GM03348 (cell line): ENCODE data around the gene LHX2.
"Not testable (repeated sequence)": the region's sequence is repeated elsewhere in the genome, so short reads cannot be mapped to it uniquely, and the experiment has no call there.

Experiments
- DNase-seq: peaks from one replicate; pipeline ENCODE4 v3.0.0; 2012; ENCODE audit warnings: low spot score

Gene LHX2, protein sequence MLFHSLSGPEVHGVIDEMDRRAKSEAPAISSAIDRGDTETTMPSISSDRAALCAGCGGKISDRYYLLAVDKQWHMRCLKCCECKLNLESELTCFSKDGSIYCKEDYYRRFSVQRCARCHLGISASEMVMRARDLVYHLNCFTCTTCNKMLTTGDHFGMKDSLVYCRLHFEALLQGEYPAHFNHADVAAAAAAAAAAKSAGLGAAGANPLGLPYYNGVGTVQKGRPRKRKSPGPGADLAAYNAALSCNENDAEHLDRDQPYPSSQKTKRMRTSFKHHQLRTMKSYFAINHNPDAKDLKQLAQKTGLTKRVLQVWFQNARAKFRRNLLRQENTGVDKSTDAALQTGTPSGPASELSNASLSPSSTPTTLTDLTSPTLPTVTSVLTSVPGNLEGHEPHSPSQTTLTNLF

DNA sequence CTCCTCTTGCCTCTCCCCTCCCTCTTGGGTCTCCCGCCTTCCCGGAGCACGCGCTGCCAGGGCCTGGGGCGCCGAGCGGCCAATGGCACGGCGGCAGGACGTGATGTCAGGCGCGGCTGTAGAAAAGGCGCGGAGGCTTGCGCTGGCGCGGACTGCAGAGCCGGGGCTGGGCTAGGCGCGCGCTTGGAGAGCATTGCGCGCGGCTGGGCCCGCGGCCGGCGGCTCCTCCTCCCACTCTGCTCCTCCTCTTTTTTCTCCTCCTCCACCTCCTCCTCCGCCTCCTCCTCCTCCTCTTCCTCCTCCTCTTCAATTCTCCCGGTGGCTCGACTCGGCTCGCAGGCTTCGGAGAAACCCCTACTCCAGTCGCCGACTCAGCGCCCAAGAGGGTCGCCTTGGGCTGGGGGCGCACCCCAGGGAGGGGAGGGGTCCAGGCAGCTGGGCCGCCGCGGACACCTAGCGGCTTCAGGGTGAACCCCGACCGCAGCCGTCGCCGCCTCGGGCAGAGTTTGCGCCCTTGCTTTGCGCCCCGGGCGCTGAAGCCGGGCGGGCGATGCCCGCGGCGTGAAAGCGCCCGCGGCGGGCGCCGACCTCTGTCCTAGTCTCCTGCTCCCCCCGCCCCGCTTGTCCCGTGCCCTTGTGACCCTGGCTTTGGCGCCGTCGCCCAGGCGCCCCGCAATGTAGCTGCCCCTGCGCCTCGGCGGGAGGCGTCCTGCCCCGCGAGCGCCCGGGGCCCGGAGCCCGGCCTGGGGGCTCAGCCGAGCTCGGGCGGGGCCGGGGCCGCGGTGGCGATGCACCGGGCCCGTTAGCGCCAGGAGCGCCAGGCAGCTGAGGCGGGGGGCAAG is at the start of gene LHX2:
LHX2 (plus strand) TSS at position 309 of the 842 bp plus-strand sequence. CDS start 581 bp downstream, outside the sequence.
- DNase-seq: peak; percentile 82

DNA sequence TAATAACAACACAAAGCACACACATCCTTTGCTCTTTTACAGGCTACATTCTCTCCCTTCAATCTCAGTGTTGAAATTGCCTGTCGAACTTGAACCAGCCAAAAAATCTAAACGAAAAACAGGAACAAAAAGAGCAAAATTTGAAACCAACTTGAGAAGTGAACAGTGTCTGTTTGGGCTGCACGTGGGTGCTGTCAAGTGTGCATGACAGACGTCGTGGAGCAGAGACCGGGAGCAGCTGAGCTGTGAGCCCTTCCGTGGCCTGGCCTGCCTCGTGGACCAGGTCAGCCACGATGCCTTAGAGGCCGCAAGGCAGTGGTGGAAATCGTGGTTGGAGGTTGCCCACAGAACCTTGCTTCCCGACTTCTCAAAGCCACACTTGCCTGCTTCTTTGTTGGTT is 46.8 kb upstream of the LHX2 start:
- no peak for DNase-seq

DNA sequence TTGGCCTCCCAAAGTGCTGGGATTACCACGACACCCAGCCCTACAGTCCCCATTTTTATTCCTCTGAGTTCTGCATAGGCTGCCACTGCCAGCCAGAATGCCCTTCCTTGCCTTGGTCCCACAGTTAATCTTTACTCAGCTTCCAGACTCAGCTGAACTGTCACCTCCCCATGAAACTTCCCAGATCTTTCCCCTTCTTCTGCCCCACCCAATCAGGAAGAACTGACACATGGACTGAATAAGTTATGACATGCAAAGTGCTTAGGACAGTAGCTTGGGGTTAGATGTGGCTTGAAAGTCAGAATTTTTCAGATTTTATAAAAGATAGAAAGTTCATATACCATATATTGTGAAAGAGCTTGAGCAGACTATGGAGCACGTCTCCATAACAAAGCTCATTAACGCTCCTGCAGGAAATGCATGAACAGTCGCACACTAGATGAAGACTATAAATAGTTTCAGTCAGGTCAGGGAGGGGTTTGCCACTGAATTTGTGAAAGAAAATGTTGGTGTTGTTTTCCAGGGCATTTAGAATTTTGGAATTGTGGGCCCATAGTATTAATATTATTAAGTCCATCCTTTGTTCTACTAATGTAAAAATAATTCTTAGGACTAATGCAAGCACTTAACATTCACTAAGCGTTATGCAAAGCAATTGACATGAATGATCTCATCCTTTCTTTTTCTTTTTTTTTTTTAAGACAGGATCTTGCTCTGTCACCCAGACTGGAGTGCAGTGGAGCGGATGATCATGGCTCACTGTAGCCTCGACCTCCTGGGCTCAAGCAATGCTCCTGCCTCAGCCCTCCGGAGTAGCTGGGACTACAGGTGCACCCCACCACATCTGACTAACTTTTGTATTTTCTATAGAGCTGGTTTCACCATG is 45.5 kb upstream of the LHX2 start:
- no peak for DNase-seq

DNA sequence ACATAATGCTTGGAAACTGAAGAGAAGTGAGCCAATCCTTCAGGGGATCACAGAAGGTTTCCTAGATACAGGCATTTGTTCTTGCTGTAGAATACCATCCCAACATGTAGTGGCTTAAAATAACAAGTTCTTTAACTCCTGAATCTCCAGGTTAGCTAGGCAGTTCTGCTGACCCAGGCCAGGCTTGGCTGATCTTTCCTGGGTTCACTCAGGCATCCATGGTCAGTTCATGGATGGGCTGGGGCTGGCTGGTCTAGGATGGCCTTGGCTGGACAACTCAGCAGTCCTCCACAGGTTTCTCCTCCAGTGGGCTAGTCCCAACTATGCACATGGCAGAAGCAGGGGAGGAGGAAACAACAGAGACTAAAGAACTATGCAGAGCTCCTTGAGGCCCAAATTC is 44.2 kb upstream of the LHX2 start:
- DNase-seq: no peak

DNA sequence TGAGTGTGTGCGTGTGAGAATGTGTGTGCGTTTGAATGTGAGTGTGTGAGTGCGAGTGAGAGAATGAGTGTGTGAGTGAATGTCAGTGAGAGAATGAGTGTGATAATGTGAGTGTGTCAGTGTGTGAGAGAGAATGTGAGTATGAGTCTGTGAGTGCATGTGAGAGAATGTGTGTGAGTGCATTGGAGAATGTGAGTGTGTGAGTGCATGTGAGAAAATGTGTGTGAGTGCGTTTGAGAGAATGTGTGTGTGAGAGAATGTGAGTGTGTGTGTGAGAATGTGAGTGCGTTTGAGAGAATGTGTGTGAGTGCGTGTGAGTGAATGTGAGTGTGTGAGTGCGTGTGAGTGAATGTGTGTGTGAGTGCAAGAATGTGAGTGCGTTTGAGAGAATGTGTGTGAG is 39.0 kb upstream of the LHX2 start:
- DNase-seq: no peak

DNA sequence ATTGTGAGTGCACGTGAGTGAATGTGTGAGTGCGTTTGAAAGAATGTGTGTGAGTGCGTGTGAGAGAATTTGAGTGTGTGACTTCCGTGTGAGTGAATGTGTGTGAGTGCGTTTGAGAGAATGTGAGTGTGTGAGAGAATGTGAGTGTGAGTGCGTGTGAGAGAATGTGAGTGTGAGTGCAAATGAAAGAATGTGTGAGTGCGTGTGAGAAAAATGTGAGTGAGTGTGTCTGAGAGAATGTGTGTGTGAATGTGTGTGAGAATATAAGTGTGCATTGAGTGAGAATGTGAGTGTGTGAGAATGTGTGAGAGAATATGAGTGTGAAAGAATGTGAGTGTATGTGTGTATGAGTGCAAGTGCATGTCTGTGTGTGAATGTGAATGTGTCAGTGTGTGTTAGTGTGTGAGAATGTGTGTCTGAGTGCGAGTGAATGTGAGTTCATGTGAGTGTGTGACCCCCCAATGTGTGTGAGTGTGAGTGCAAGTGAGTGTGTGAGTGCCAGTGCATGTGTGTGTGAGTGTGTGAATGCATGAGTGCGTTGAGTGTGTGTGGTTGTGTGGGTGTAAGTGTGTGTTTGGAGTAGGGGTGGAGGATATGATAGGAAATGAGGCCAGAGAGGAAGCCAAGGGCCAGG is 37.9 kb upstream of the LHX2 start:
- no peak for DNase-seq

DNA sequence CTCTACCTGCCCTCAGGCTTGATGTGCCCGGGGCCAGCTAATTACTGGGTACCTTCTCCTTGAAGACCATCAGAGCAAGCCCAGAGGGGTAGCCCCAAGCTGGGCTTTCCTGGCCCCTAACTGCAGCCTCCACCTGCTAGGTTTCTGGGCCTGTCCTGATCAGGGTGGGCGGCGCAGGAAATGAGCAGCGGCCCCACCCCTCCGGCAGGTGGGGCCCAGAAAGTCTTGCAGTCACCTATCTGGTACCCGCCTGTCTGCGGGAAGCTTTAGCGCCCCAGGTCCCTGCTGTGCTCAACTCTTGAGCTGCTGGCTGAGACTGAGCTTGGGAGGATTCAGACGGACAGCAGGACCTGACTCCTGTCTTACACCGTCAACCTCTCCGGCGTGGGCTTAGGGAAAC is 37.1 kb upstream of the LHX2 start:
- no peak for DNase-seq

DNA sequence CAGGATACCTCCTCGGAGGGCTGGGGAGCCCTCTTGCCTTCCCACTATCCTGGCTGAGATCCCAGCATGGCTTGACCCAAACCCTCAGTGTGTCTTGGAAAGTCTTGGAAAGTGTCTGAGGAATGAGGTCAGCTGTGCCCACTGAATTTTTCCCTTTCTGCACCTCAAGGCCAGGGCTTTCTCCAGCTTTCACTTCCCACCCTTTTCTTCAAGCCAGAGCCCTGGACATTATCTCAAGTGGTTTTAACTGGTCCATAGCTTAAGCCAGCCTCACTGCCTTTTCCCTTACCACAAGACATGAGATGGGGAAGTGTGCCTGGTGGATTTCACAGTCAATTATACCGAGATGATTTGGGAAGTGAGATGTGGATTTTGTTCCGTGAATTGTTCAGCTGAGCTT is 35.7 kb upstream of the LHX2 start:
- DNase-seq: no peak

DNA sequence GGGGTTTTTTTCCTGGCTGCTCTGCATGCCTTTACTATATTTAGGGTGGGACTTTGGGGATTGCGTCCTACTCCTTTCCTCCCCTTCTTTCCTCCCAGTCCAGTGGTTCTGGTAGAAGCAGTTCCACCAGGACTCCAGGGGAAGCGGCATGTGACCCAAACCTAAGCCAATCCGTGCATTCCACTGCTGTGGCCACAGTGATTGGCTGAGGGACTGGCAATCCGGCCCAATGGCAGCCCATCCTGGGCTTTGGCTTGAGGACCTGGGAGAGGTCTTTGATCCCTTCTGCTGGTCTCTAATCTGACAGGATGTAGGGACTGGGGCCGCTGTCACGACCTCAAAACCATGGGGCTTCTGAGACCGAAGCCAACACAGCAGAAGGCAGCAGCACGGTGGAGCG is 35.0 kb upstream of the LHX2 start:
- DNase-seq: not testable (repeated sequence)

DNA sequence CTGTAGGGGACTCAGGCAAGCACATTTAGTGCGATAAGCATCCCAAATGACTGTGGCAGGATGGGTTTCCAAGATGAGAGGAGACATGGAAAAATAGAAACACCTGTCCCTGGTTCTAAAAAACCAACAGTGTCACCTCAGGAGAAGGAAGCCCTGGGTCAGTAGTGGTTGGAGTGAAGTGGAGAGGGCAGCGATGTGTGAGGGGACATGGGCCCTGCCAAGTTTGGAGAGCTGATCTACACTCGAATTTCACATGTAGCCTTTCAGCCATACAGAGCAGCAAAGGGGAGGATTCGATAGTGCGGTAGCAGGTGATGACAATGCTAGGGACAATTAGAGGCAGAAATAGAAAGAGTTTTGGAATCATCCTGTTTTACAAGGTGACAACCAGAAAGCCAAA is 32.6 kb upstream of the LHX2 start:
- no peak for DNase-seq

DNA sequence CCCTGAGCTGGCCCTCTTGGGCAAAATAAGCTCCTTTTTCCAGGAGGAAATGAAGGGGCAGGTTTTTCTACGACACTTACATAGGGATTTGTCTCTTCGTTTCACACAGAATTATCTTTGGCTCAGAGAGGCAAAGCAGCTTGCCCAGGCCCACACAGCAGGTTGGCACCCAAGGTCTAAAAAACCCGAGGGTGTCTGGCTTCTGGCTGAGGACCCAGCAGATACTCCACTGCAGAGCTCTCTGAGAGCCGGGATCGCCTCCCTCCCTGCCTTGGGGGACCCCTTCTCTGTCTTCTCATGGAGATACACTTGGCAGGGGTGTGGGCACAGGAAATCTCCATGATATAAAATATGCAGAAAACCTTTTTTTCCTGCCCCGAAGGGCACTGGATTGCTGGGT is 29.0 kb upstream of the LHX2 start:
- no peak for DNase-seq

DNA sequence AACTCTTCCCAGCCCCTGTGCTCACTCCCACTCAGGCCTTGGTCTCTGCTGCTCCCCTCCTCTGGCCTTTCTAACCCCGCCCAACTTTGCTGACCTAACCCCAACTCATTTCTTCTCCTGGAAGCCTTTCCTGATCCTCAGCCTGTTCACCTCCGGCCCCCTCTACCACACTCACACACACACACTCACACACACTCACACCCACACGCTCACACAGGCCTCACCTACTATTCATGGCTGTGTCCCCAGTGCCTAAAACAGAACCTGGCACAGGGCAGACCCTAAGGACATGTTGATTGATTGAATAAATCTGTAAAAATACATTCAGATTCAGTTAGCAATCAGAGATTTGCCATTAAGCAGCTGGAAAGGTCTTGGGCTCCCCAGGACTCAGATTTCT is 28.5 kb upstream of the LHX2 start:
- DNase-seq: no peak

DNA sequence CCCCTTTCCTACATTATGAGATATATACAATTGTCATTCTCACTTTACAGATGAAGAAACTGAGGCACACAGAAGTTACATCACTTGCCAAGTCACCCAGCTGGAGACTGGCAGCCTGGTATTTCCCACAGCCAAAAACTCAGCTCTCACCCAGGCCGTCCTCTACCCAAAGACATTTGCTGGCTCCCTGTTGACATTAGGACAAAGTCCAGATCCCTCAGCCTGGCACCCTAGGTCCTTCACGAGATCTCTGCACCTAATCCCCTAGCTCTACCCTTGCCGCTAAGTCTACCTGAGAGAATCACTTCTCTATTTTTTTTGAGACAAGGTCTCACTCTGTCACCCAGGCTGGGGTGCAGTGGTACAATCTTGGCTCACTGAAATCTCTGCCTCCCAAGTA is 26.8 kb upstream of the LHX2 start:
- DNase-seq: no peak

DNA sequence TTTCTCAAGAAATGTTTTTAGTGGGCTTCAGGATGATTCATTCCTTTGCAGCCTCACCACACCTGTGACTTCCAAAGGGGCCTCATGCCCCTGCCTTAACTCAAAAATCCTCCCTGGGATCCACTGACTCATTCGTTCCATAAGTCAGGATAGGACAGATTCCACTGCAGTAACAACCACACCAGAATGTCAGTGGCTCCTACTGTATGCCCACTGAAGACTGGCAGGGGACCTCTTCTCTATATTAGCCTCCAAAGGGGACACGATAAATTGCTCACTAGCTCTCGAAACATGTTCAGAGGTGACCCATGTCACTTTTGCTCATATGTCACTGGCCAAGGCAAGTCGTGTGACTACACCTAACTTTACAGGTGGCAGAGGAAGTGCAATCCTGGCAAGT is 25.7 kb upstream of the LHX2 start:
- no peak for DNase-seq

DNA sequence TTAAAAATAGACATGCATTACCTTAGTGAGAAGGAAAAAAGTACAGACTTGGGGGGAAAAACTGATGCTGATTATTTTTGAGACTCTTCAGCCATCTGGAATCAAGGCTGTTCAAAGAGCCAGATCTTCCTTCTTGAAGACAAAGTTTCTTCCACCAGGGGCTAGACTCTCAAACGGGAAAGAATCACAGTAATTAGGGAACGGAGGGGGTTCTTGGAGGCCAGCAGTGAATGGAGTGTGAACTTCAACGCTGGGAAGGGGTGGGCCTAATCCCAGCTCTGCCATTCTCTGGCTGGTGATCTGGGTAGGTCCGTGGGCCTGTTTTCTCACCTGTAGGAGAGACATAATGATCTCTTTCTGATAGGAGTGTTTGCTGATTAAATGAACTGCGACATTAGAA is 21.1 kb upstream of the LHX2 start:
- no peak for DNase-seq

DNA sequence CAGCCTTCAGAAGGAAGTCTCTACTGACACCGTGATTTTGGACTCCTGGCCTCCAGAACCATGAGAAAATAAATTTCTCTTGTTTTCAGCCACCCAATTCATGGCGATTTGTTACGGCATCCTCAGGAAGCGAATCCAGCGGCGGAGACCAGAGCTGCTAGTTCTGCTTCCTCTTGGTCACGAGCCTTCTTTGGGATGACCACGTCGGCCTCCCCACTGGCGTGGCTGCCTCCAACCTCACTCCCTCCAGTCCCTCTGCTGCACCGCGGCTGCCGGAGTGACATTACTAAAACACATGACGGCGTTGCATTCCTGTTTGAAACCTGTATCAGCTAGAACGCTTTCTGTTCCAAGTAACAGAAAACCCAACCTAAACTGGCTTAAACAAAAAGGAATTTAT is 18.9 kb upstream of the LHX2 start:
- DNase-seq: not testable (repeated sequence)

DNA sequence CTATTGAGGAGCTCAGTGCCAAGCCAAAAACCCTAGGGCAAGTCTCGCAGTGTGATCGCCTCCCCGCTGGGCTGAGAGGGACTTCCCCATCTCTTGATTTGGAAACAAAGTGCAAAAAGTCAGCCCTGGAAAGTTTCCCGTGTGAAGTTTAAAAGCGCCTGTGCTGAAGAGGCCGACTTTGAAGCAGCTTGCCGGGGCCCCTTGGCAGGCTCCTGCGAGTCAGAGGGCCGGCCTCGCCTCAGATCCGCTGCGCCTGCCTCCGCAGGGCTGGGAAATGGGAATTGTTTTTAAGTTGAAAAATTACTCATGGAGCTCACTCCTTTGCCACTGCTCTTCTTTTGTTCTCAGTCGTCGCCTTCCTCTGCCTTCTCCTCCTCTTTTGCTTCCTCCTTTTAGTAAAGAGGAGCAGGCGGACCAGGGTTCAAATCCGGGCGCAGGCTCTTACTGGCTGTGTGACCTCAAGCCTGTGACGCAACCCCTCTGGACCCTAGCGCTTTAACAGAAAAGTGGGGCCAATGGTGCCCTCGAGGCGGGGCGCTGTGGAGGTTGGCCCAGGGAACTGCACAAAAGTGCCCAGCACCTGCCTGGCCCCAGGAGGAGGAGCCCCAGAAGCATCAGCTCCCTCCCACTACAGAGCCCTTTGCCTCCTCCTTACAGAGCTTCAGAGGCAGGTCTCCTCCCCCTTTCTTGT is 14.7 kb upstream of the LHX2 start:
- DNase-seq: no peak

DNA sequence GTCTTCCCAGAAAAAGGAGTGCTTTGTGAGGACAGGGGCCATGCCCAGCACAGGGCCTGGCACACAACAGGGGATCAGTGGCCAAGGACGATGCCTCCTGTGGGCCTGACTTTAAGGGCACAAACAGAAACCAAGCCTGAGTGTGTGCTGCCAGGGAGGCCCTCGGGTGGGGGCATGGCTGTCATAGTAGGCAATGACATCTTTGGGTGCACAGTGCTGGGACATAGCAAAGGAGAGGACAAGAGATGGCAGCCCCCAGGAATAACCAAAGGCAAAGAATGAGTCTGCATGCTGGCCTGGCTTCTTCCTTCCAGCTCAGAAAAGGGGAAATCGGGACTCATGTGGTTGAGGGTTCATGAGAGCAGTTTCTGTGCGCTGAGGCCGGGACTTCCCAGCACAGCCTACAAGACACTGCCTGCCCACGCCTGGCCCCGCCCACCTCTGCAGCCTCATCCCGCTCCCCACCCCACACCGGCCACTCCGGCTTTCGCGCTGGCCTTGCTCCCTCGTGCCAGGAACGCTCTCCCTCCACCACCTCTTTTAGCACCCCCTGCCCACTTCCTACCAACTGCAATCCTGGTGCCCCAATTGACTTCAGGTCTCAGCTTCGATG is 13.8 kb upstream of the LHX2 start:
- DNase-seq: no peak

DNA sequence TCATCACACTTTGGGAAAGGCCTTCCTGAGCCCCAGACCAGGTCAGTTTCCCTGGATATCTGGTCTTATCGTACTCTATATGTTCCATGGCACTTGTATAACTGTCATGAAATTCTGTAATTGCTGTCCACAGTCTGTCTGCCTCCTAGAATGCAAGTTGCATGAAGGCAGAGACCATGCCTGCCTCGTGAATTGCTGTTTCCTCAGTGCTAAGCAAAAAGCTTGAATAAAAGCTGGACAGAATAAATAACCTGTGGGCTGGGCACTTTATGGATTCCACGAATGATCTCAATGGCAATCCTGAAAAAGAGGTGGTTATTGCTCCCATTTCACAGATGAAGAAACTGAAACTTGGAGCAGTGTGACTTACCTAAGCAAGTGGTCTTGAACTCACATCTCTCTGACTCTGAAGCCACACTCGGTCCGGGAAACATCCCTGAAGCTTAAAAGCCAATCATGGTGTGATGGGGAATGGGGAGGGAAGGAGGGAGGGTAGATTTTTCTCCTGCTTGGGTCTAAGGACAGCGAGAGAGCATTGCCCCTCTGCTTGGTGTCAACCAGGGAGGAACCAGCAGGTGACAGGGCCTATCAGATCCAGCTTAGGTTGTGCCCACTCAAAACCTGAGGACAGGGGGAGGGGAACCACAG is 13.2 kb upstream of the LHX2 start:
- DNase-seq: no peak

DNA sequence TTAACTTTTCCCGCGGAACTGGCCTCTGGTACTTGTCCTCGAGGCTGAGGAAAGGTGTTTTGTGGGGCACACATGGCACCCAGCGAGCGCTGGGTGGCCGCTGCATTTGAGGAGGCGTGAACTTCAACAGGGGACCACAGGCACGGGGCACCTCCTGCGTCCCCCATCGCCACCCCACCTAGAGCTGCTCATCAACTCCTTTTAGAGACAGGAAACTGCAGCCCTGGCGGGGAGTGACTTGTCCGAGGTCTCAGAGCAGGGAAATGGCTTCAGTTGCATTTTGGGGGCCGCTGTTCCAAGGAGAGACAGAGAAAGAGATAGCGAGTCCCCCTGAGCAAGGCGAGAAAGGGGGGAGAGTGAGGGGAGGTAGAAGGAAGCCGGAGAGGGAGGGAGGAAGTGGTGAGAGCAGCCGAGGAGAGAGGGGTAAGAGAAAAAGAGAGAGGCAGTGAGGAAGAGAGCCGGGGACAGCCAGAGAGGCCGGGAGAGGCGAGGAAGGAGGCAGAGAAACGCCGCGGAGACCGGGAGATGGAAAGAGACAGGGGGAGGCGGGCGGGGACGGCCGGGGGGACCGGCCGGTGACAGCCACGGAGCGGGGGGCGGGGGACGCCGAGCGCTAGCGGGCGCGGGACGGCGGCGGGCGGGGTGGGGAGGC is 12.5 kb upstream of the LHX2 start:
- no peak for DNase-seq
